NOMO-1 treated with DMSO at 0.1 percent for 48 hours (cell line): Measurements from ENCODE around the gene LEKR1.
"Not testable (repeated sequence)": the region's sequence is repeated elsewhere in the genome, so short reads cannot be mapped to it uniquely, and the experiment has no call there.

Source experiments
- DNase-seq: peaks from one replicate; lab custom pipeline; 2025; ENCODE audit not compliant: unreplicated experiment; lab: John Stamatoyannopoulos, UW

Gene LEKR1

DNA sequence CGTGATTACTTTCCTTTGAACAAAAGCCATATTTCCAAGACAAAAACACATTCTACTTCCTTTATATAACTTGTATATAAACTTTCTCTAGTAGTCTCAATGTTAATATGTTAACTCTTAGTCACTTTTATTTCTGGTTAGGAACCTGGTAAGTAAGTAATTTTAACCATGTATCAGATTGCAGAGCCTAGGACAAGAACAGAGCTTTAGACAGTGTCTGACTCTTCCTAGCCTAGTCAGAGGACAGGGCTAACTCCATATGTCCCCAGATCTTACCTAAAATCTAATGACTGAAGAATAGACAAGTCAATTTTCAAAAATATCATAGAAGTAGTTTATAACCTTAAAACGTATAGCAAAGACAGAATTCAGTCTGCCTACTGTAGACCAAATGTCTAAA, 8.3 kb downstream of the LEKR1 start:
- no peak for DNase-seq

DNA sequence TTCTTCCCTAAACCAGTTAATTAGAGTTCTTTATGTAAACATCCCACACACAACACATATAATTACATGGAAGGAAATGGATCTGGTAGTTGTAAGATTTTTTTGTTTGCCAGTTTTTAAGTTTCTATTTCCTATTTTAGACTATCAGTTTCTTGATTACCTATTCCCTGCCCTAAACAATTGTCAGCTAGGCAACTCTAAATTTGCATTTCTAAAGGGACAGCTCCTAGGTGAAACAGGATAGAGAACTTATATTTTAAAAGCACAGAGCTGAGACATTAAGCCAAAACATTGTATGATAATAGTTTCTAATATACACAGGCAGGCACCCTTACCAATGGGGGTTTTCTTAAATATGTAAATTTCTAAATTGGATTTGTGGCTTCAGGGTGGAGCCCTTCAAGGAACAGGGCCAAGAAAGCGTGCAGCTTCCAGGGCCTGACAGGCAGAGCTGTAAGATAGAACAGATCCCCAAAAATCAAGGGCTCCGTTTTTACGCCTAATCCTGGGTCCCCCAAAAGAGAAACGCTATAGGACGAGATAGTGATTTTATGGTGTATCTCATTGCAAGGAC, 8.9 kb downstream of the LEKR1 start:
- DNase-seq: no peak

GRCh38 chr3:156836701-156837100, 10.5 kb downstream of the LEKR1 start:
- DNase-seq: no peak

DNA sequence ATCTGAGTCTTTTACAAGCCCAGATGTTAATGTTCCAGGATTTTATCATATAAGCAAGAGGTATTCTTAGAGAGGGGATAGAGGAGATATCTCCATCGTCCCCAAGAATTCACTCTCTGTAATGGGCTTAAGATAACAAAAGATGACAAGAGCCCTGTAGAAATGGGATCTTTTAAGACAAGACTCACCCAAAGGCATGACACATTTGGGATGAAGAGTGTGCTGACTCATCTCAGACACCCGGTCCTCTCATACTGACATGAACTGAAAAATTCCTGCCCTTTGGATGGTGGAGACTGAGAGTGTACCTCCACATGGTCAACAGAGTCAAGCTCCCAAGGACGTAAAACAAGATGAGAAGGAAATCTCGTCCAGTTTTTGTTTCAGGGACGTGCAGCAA, 11.0 kb downstream of the LEKR1 start:
- no peak for DNase-seq

GRCh38 chr3:156838035-156838434, 11.9 kb downstream of the LEKR1 start:
- no peak for DNase-seq

DNA sequence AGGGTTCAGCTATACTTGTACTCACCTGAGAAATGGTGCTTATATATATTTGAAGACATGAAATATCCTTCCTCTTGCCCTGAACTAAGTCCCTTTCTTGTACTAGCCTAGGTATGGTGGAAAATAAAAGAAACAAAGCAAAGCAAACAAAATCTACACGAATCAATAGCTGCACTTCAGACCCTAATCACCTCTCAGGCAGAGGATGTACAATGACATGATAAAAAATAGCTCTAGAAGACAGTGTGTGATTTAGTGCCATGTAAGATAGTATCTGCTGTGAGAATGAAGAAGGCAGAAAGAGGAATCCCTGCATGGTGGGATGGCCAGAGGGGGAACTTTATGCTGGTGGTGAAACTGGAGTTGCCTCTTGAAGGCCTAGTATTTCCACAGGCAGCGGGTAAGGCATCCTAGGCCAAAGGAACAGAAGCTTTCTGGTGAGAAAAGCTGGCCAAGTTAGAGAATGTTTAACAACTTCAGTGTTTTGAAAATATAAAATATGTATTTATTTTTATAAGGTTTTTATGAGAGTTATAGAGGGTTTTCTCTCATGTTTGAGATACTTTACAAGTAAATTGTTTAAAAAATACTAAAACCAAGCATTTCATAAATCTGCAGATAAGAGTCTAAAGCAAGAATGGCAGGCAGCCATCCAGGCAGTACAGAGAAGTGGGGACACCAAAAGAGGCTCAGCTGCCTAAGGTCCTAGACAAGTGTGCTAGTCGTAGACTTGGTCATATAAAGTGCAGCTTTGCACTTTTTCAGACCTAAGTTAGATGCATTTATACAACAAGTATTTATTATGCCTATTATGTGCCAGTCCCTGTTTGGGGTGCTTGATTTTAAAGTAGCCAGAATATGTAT, 14.9 kb downstream of the LEKR1 start:
- DNase-seq: no peak

DNA sequence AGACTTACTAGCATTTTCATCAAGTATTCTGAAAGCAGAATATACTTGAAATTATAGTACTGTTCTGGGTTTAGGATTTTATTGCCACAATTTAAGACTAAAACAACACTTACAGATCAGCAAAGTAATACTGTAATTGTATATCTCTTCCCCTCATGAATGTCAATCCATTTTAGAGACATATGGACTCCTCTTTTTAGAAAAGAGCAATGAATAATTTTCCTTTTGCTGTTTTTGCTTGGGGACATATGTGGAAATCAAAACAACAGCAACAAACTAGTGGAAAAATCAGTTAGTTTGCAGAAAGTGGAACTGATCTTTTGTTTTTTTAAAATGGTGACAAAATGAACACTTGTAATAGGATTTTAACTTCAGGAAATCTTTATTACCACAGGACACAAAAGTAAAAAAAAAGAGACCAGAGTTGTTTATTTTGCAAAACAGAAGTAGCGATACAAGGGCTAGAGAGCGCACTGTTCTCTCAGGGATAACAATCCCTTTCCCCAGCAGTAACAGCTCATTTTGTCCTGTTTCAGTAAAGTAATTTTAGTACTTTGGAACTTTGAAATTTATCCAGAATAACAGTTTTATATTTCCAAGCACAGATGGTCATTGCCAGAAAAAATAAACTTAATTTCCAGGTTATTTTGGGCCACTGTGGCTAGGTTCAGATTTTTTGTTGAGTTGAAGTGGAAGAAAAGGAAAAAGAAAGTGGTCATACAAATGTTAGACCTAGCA, 17.1 kb downstream of the LEKR1 start:
- no peak for DNase-seq

DNA sequence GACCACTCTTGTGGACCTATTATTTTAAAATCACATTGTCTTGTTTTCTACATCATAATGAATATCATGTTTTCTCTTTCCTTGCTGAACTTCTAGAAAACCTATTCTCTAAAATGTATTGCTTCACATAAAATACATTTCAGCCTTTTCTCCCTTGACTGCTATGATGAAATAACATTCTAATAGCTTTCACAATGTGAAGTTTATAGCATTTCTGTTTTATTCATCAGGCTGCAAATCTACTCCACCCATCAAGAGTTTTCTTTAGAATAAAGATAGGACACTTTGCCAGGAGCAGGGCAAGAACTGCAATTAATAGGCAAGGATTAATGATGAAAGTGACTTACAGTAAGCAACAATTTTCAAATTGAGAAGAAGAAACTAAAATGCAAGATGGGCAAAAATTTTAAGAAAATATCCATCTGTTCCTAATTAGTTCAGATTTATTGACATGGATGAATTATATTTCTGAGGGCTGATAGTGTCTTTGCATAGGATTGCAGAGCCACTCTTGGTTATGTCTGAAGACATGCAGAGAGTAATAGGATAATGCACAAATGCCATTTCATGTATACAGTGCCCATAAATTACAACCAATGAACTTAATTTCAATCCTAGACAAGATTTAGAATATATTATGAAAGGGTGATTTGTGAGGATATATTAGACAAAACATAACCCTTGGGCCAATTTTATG, 21.7 kb downstream of the LEKR1 start:
- no peak for DNase-seq

GRCh38 chr3:156859578-156859977, 33.4 kb downstream of the LEKR1 start:
- peak; percentile 59 for DNase-seq

GRCh38 chr3:156860873-156861272, 34.7 kb downstream of the LEKR1 start:
- DNase-seq: no peak

DNA sequence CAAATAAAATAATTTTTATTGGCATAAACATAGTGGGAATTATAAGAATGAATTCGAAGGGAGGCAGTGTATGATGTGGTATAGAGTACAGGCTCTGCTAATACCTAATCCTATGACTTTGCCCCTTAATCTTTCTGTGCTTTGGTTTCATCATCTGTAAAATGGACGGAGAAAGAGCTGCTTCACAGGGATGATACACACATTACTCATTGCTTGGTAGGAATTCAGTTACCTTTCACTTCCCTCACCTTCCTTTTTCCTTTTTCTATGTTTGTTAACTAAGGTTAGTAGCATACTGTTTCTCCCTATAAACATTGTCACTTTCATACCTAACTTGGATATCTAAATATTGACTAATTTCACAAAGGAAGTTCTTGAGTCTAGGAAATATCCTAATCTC, 36.2 kb downstream of the LEKR1 start:
- no peak for DNase-seq

DNA sequence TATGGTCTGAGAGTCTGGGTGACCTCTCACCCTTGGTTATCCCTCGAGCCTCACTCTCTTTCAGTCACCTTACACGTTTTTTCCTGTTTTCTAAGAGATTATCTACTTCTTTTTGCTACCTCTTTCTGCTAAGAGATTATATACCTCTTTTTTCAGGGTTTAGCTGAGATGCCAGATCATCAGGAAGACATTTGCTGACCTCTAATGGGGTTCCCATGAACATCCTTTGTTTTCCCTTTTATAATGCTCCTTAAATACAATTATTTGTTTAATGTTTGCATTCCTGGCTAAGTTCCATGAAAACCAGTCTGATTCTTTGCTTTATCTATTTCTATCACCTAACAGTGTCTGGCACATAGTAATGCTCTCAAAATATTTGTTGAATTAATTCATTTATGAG, 39.6 kb downstream of the LEKR1 start:
- no peak for DNase-seq

DNA sequence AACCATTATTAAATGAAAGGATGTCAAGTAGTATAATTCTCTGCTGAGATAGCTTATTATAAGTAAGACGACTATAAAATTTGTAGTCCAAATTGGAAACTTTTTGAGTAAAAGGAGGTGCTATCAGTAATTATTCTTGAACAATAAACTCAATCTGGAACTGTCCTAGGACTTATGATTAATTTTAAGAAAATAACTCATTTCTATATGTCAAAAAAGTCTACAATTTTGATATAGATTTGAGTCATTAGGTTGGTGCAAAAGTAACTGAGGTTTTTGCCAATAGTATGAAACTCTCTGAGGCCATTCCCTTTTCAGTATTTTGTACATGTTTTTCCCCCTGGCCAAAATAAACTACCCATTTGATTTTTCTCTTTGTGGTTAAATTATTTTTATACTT, 41.0 kb downstream of the LEKR1 start:
- no peak for DNase-seq

- DNase-seq: no peak
Measured at GRCh38 chr3:156867920-156868319, 41.8 kb downstream of the LEKR1 start.

- DNase-seq: no peak
Measured at GRCh38 chr3:156873906-156874305, 47.8 kb downstream of the LEKR1 start.

DNA sequence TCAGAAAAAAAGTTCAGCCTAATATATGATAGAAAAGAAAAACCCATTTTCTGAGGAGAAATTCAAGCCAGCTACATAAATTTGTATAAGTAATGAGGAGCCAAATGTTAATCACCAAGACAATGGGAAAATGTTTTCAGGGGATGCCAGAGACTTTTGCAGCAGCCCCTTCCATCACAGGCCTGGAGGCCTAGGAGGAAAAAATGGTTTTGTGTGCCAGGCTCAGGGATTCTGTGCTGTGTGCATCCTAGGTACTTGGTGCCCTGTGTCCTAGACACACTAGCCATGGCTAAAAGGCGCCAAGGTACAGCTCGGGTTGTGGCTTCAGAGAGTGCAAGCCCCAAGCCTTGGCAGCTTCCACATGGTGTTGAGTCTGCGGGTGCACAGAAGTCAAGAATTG, 53.3 kb downstream of the LEKR1 start:
- not testable (repeated sequence) for DNase-seq

DNA sequence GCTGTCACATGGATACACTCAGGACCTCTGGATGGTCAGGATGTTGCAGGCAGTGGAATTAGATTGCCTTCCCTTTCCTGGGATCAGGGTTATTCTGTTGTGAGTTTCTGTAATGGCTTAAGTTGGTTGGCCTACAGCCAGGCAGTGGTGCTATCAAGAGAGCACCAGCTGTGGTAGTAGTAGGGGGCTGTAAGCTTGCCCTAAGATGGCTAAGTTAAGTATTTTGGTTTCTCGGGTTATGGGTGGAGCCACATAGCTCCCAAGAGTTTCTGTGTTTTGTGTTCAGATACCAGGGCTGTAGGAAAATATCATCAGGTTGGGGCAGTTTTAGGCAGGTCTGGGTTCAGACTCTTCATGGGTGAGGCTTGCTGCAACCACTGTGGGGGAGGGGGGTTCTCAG, 59.6 kb downstream of the LEKR1 start:
- no peak for DNase-seq

GRCh38 chr3:156888176-156888575, 62.0 kb downstream of the LEKR1 start:
- DNase-seq: no peak

- no peak for DNase-seq
Measured at GRCh38 chr3:156888576-156888975, 62.4 kb downstream of the LEKR1 start.

- DNase-seq: peak; percentile 13
Measured at GRCh38 chr3:156892701-156893100, 66.5 kb downstream of the LEKR1 start.

DNA sequence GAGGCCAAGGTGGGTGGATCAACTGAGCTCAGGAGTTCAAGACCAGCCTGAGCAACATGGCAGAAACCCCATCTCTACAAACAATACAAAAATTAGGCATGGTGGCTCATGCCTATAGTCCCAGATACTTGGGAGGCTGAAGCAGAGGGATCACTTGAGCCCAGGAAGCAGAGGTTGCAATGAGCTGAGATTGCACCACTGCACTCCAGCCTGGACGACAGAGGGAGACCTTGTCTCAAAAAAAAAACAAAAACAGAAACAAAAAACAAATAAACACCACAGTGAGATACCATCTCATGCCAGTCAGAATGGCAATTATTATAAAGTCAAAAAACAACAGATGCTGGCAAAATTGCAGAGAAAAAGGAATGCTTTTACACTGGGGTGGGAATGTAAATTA, 69.2 kb downstream of the LEKR1 start:
- DNase-seq: not testable (repeated sequence)
